Measurements from ENCODE around the gene LRIG2. TPM values are rescaled to one million over a fixed set of nuclear protein-coding genes. Genes with fewer than 3 reads are reported as not detected.

Gene LRIG2
- total and polyA plus RNA-seq, 2 donors (not counting 1 experiment from before 2014, with no cell fraction given): 12.4 to 30.6 TPM

DNA sequence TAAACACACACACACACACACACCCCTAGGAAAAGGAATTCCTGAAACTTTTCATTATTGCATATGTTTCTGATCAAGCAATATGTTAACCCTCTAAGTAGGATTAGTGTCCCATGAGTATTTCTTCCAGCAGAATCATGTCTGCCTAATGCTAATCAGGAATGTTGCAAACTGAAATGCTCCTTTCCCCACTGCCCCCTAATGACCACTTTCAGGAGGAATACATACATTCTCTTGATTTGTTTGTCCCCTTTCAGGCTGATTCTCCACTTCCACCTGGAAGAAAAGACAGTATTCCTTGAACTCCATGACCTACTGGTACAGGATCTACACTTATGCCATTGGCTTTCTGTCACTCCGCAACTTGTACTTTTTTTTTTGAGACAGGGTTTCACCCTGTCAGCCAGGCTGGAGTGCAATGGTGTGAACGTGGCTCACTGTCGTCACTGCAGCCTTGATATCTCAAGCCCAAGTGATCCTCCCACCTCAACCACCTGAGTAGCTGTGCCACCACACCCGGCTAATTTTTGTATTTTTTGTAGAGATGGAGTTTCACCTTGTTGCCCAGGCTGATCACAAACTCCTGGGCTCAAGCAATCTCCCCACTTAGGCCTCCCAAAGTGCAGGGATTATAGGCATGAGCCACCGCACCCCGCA lies 56.7 kb downstream of the LRIG2 start:
- ChIA-PET POLR2A (no interaction called here), CTCF (interaction anchor here (3.1 kb wide), 1 partner anchor 10 kb away, joined by 16 read pairs; no protein-coding TSS in a partner anchor)
- H3K4me1 Mint-ChIP-seq: no peaks in the 10 kb centered on the region
- Histone ChIP-seq H4K20me1 (ENCODE audit: control insufficient read depth, insufficient read depth, low read length, poor library complexity, severe bottlenecking) (no peaks in the 10 kb centered on the region), H3K4me3 (ENCODE audit: control extremely low read depth in 1 of 5, extremely low read depth in 1 of 5, insufficient read depth in 1 of 5, low read depth in 2 of 5, low read length in 4 of 5) (no peak overlapping the region), H3K27ac (ENCODE audit: low read length in 2 of 2) (no peak overlapping the region), H3K9me3 (ENCODE audit: control extremely low read depth in 1 of 3, control insufficient read depth in 2 of 3, insufficient read depth in 1 of 3, low read length in 2 of 3) (no peaks in the 10 kb centered on the region), H3K27me3 (replicated peaks in 1 of 4; ENCODE audit: control extremely low read depth in 1 of 4, control insufficient read depth in 3 of 4, insufficient read depth in 4 of 4, low read length in 3 of 4) (no peaks in the 10 kb centered on the region), H3K36me3 (replicated peaks in 1 of 2; ENCODE audit: control extremely low read depth in 1 of 2, control insufficient read depth in 1 of 2, extremely low read depth in 1 of 2, insufficient read depth in 2 of 2, low read length in 1 of 2) (peaks cover 9 to 21% of the 10 kb centered on the region in 2 experiments), H3K9ac (ENCODE audit: low read length) (no peak overlapping the region), H2AFZ (ENCODE audit: insufficient read depth, low read depth, low read length, poor library complexity, severe bottlenecking) (no peak overlapping the region), H3K4me1 (ENCODE audit: control insufficient read depth in 2 of 2, insufficient read depth in 2 of 2, low read length in 2 of 2) (no peaks in the 10 kb centered on the region), H3K79me2 (ENCODE audit: control insufficient read depth, insufficient read depth, low read length) (no peaks in the 10 kb centered on the region), H3K4me2 (replicated peaks; ENCODE audit: low read depth, low read length, poor library complexity, severe bottlenecking) (no peak overlapping the region)
- no peak overlapping the region for H3K4me3 Mint-ChIP-seq
- no peak for TF ChIP-seq EZH2 (IDR thresholded peaks at IDR 0.05; ENCODE audit: borderline replicate concordance, insufficient read depth, low read depth, low read length, poor library complexity, severe bottlenecking)
- TF ChIP-seq, protein P1, sequence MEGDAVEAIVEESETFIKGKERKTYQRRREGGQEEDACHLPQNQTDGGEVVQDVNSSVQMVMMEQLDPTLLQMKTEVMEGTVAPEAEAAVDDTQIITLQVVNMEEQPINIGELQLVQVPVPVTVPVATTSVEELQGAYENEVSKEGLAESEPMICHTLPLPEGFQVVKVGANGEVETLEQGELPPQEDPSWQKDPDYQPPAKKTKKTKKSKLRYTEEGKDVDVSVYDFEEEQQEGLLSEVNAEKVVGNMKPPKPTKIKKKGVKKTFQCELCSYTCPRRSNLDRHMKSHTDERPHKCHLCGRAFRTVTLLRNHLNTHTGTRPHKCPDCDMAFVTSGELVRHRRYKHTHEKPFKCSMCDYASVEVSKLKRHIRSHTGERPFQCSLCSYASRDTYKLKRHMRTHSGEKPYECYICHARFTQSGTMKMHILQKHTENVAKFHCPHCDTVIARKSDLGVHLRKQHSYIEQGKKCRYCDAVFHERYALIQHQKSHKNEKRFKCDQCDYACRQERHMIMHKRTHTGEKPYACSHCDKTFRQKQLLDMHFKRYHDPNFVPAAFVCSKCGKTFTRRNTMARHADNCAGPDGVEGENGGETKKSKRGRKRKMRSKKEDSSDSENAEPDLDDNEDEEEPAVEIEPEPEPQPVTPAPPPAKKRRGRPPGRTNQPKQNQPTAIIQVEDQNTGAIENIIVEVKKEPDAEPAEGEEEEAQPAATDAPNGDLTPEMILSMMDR (IDR thresholded peaks at IDR 0.05): no peak
- no peak for ATAC-seq (ENCODE audit: low read depth)
- 95% methylated on average over 3 of the region's 6 CpGs for WGBS (ENCODE audit: insufficient coverage)
- H3K9me3 Mint-ChIP-seq (ENCODE audit: insufficient read depth): no peaks in the 10 kb centered on the region
- no peak for DNase-seq
- H3K27me3 Mint-ChIP-seq: no peaks in the 10 kb centered on the region
- H3K27ac Mint-ChIP-seq: no peak overlapping the region
- intact Hi-C loops (cut with micrococcal nuclease): no loop called here

DNA sequence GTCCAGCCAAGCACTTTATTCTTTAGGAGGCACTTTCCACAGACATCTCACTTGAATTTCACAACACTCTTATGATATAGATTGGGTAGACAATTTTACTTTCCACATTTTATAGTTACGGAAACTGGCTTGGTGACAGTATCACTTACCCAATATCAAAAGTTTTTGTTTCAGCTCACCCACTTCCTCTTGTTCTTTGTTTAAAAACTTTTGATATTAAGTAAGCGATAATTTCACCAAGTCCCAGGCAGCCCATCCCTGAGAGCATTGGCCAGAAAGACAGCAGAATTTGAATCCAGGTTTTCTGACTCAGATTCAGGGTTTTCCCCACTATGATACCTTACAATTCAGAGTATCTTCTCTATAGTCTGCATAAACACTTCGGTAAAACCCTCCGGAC lies 60.0 kb downstream of the LRIG2 start:
- Histone ChIP-seq H3K27ac (ENCODE audit: low read length in 2 of 2) (no peak overlapping the region), H2AFZ (ENCODE audit: insufficient read depth, low read depth, low read length, poor library complexity, severe bottlenecking) (no peak overlapping the region), H3K4me3 (ENCODE audit: control extremely low read depth in 1 of 5, extremely low read depth in 1 of 5, insufficient read depth in 1 of 5, low read depth in 2 of 5, low read length in 4 of 5) (no peak overlapping the region), H3K79me2 (ENCODE audit: control insufficient read depth, insufficient read depth, low read length) (no peaks in the 10 kb centered on the region), H3K4me2 (replicated peaks; ENCODE audit: low read depth, low read length, poor library complexity, severe bottlenecking) (no peak overlapping the region), H3K9ac (ENCODE audit: low read length) (no peak overlapping the region), H3K4me1 (ENCODE audit: control insufficient read depth in 2 of 2, insufficient read depth in 2 of 2, low read length in 2 of 2) (no peaks in the 10 kb centered on the region), H3K36me3 (replicated peaks in 1 of 2; ENCODE audit: control extremely low read depth in 1 of 2, control insufficient read depth in 1 of 2, extremely low read depth in 1 of 2, insufficient read depth in 2 of 2, low read length in 1 of 2) (peaks cover 3 to 8% of the 10 kb centered on the region in 2 experiments), H3K9me3 (ENCODE audit: control extremely low read depth in 1 of 3, control insufficient read depth in 2 of 3, insufficient read depth in 1 of 3, low read length in 2 of 3) (no peaks in the 10 kb centered on the region), H4K20me1 (ENCODE audit: control insufficient read depth, insufficient read depth, low read length, poor library complexity, severe bottlenecking) (no peaks in the 10 kb centered on the region), H3K27me3 (replicated peaks in 1 of 4; ENCODE audit: control extremely low read depth in 1 of 4, control insufficient read depth in 3 of 4, insufficient read depth in 4 of 4, low read length in 3 of 4) (no peaks in the 10 kb centered on the region)
- no peak for ATAC-seq (ENCODE audit: low read depth)
- Mint-ChIP-seq H3K27ac (no peak overlapping the region), H3K4me1 (no peaks in the 10 kb centered on the region), H3K9me3 (ENCODE audit: insufficient read depth) (no peaks in the 10 kb centered on the region), H3K4me3 (no peak overlapping the region), H3K27me3 (no peaks in the 10 kb centered on the region)
- ChIA-PET POLR2A (no interaction called here), CTCF (no interaction called here)
- 80% methylated on average over 1 of the region's 4 CpGs for WGBS (ENCODE audit: insufficient coverage)
- intact Hi-C loops (cut with micrococcal nuclease): no loop called here
- no peak for TF ChIP-seq EZH2 (IDR thresholded peaks at IDR 0.05; ENCODE audit: borderline replicate concordance, insufficient read depth, low read depth, low read length, poor library complexity, severe bottlenecking)
- TF ChIP-seq, protein P1 (IDR thresholded peaks at IDR 0.05): no peak
- no peak for DNase-seq

Measured in B cell (primary cell).